HepG2 (cell line): ENCODE data around the gene SGCE. TPM values are rescaled to one million over a fixed set of nuclear protein-coding genes. Genes with fewer than 3 reads are reported as not detected.
A peak's percentile ranks its signal among the peaks of the same experiment; 100 is the strongest.

Source experiments
- CHD4 ChIP-seq: fragments of 200-600 bp; sonication (generic); IDR thresholded peaks from 2 replicates; pipeline ENCODE4 v1.7.0; 2017; ENCODE audit warnings: mild to moderate bottlenecking, low read length, borderline replicate concordance
- HBP1 ChIP-seq: IDR thresholded peaks from 2 replicates; pipeline ENCODE4 v1.6.1; 2016; ENCODE audit warnings: low read depth, control low read depth
- PBX3 ChIP-seq: sonication (generic); formaldehyde crosslinking; IDR thresholded peaks from 2 replicates; pipeline ENCODE4 v1.8.1; 2023; ENCODE audit warnings: missing genetic modification reagents, inconsistent platforms, borderline replicate concordance
- PHF8 ChIP-seq: sonication (generic); formaldehyde crosslinking; IDR thresholded peaks from 2 replicates; pipeline ENCODE4 v1.5.0; 2020; ENCODE audit warnings: missing genetic modification reagents
- REPIN1 ChIP-seq: sonication (generic); formaldehyde crosslinking; IDR thresholded peaks from 2 replicates; pipeline ENCODE4 v1.8.0; 2022; ENCODE audit warnings: missing genetic modification reagents, low read depth, mild to moderate bottlenecking, borderline replicate concordance
- SP5 ChIP-seq: IDR thresholded peaks from 2 replicates; pipeline ENCODE4 v1.6.1; 2016; ENCODE audit warnings: low read depth, borderline replicate concordance
- TCF12 ChIP-seq, 2 experiments: fragments of 450-650 bp in 1 of 2; sonication (generic) in 1 of 2; formaldehyde crosslinking in 1 of 2; IDR thresholded peaks; 2 replicates each; pipeline versions ENCODE4 v1.6.1 to v1.8.0; 2017 to 2022; ENCODE audit warnings: antibody characterized with exemption in 1 of 2, mild to moderate bottlenecking in 1 of 2, missing genetic modification reagents in 1 of 2, moderate library complexity in 1 of 2
- TFDP2 ChIP-seq: sonication (generic); formaldehyde crosslinking; IDR thresholded peaks from 2 replicates; pipeline ENCODE4 v1.4.0; 2020; ENCODE audit warnings: missing genetic modification reagents
- ZFP37 ChIP-seq: sonication (generic); formaldehyde crosslinking; IDR thresholded peaks from 2 replicates; pipeline ENCODE4 v1.4.0; 2020; ENCODE audit warnings: missing genetic modification reagents, borderline replicate concordance
- ZNF235 ChIP-seq: sonication (generic); formaldehyde crosslinking; IDR thresholded peaks from 2 replicates; pipeline ENCODE4 v1.8.1; 2023; ENCODE audit warnings: mild to moderate bottlenecking, missing genetic modification reagents, borderline replicate concordance
- ZNF296 ChIP-seq: sonication (generic); formaldehyde crosslinking; conservative IDR thresholded peaks from 2 replicates; pipeline ENCODE4 v1.5.0; 2020; ENCODE audit warnings: mild to moderate bottlenecking, missing genetic modification reagents
- ZNF326 ChIP-seq: sonication (generic); formaldehyde crosslinking; IDR thresholded peaks from 2 replicates; pipeline ENCODE4 v1.4.0; 2020; ENCODE audit warnings: missing genetic modification reagents, borderline replicate concordance
- ZNF337 ChIP-seq: sonication (generic); formaldehyde crosslinking; IDR thresholded peaks from 2 replicates; pipeline ENCODE4 v1.5.1; 2020; ENCODE audit warnings: missing genetic modification reagents, low read depth, mild to moderate bottlenecking, borderline replicate concordance
- ZNF547 ChIP-seq: sonication (generic); formaldehyde crosslinking; IDR thresholded peaks from 2 replicates; pipeline ENCODE4 v1.5.1; 2020; ENCODE audit warnings: mild to moderate bottlenecking, missing genetic modification reagents
- ZNF639 ChIP-seq: conservative IDR thresholded peaks from 2 replicates; pipeline ENCODE4 v1.6.1; 2018; ENCODE audit warnings: missing genetic modification reagents
- ZNF652 ChIP-seq: IDR thresholded peaks from 2 replicates; pipeline ENCODE4 v1.6.1; 2016; ENCODE audit warnings: low read depth, borderline replicate concordance
- ZNF674 ChIP-seq: sonication (generic); formaldehyde crosslinking; IDR thresholded peaks from 2 replicates; pipeline ENCODE4 v1.5.0; 2020; ENCODE audit warnings: low read depth, mild to moderate bottlenecking, missing genetic modification reagents
- ZNF790 ChIP-seq: sonication (generic); formaldehyde crosslinking; IDR thresholded peaks from 2 replicates; pipeline ENCODE4 v1.8.0; 2022; ENCODE audit warnings: missing genetic modification reagents, mild to moderate bottlenecking, borderline replicate concordance
- ZNF891 ChIP-seq: sonication (generic); formaldehyde crosslinking; IDR thresholded peaks from 2 replicates; pipeline ENCODE4 v1.5.0; 2020; ENCODE audit warnings: mild to moderate bottlenecking, missing genetic modification reagents
- ZSCAN30 ChIP-seq: sonication (generic); formaldehyde crosslinking; IDR thresholded peaks from 2 replicates; pipeline ENCODE4 v1.5.0; 2020; ENCODE audit warnings: mild to moderate bottlenecking, missing genetic modification reagents
- polyA plus RNA-seq, 8 experiments: library from polyadenylated mRNA; depleted of rRNA in 3 of 8; stranded (reverse) in 7 of 8; unstranded in 1 of 8; fragments of >200 nt; fragmentation: Illumina TruSeq in 4 of 8; extraction: Trizol in 4 of 8; gene quantifications; 2 replicates each; pipeline versions ENCODE4 v1.2.1 to v1.2.3, GENCODE V29; 2011 to 2016; ENCODE audit warnings: low read depth in 4 of 8, missing spikeins in 1 of 8, mixed read lengths in 1 of 8; ENCODE audit not compliant: insufficient read depth in 1 of 8
- total RNA-seq, 5 experiments: library from RNA; depleted of rRNA; stranded (reverse); fragments of >200 nt; fragmentation: Illumina TruSeq; extraction: Trizol; gene quantifications; 2 replicates each; pipeline ENCODE4 v1.2.3, GENCODE V29; 2016; ENCODE audit warnings: low read depth in 1 of 5
- TF ChIP-seq, protein P1 (sequence below): IDR thresholded peaks from 2 replicates; pipeline ENCODE4 v1.6.1; 2018; ENCODE audit warnings: missing genetic modification reagents, mild to moderate bottlenecking, missing compliant biosample characterization
- TF ChIP-seq, protein P2 (sequence below), 2 experiments: sonication (generic) in 1 of 2; formaldehyde crosslinking in 1 of 2; IDR thresholded peaks; 2 replicates each; pipeline versions ENCODE4 v1.4.0 to v1.6.1; 2018 to 2020; ENCODE audit warnings: missing genetic modification reagents in 2 of 2, borderline replicate concordance in 1 of 2, low read depth in 1 of 2, mild to moderate bottlenecking in 1 of 2, missing biosample characterization in 1 of 2

Gene SGCE
- total and polyA plus RNA-seq, 2 of the 13 experiments (the other 11 are each of a cell fraction or from before 2014, with no cell fraction given) = 52.3 to 71.1 TPM

DNA sequence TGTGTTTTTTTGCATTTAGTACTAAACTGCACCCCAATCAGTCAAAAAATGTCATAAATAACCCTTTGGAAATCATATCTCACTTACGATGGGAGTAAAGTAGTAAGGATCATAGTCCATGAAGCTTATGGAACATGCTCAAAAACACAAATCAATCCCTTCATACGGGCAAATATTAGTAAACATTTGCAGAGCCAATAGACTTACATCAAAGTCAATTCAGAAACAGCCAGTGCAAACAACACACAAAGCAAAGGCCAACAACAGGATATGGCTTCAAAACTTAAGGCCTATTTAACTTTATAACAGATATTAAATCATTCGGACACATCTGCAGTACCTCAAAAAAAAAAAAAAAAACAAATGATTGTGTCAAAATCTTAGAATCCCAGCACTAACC lies 32.1 kb downstream of the SGCE start (continued):
- TF ChIP-seq ZNF337 (no peak), TFDP2 (no peak), ZSCAN30 (CRISPR knock-in tag) (no peak), ZNF790 (CRISPR knock-in tag) (no peak), CHD4 (no peak; the same call in 1 of the 2 replicates), ZNF674 (CRISPR knock-in tag) (no peak), ZNF235 (CRISPR knock-in tag) (no peak), ZNF639 (CRISPR knock-in tag) (no peak), ZFP37 (CRISPR knock-in tag) (no peak), ZNF296 (no peak), REPIN1 (no peak), SP5 (no peak), HBP1 (no peak), ZNF326 (no peak), PHF8 (no peak), ZNF891 (no peak), ZNF547 (no peak), ZNF652 (peak; percentile 41; the same call in 1 of the 2 replicates), TCF12 (IDR thresholded peaks at IDR 0.05) (no peak), TCF12 (CRISPR knock-in tag; IDR thresholded peaks at IDR 0.05) (peak; percentile 53; the same call in 1 of the 2 replicates), PBX3 (CRISPR knock-in tag) (no peak)
- TF ChIP-seq, protein P1, sequence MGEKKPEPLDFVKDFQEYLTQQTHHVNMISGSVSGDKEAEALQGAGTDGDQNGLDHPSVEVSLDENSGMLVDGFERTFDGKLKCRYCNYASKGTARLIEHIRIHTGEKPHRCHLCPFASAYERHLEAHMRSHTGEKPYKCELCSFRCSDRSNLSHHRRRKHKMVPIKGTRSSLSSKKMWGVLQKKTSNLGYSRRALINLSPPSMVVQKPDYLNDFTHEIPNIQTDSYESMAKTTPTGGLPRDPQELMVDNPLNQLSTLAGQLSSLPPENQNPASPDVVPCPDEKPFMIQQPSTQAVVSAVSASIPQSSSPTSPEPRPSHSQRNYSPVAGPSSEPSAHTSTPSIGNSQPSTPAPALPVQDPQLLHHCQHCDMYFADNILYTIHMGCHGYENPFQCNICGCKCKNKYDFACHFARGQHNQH (CRISPR knock-in tag) = peak; percentile 47; the same call in 1 of the 2 replicates
- TF ChIP-seq, protein P2, sequence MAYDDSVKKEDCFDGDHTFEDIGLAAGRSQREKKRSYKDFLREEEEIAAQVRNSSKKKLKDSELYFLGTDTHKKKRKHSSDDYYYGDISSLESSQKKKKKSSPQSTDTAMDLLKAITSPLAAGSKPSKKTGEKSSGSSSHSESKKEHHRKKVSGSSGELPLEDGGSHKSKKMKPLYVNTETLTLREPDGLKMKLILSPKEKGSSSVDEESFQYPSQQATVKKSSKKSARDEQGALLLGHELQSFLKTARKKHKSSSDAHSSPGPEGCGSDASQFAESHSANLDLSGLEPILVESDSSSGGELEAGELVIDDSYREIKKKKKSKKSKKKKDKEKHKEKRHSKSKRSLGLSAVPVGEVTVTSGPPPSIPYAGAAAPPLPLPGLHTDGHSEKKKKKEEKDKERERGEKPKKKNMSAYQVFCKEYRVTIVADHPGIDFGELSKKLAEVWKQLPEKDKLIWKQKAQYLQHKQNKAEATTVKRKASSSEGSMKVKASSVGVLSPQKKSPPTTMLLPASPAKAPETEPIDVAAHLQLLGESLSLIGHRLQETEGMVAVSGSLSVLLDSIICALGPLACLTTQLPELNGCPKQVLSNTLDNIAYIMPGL (CRISPR knock-in tag; IDR thresholded peaks at IDR 0.05; ENCODE audit: borderline replicate concordance in 1 of 2, low read depth in 1 of 2) = 0 out of 4 replicates have a peak, but pooled peaks of 1 of the 2 experiments have one; percentile 22
